PC-3 (cell line): ENCODE measurements around the gene NR1I3.

Source experiments
- CTCF ChIP-seq: fragments of 300-600 bp; sonication (generic); conservative IDR thresholded peaks from 2 replicates; pipeline ENCODE4 v1.5.1; 2017; ENCODE audit warnings: antibody characterized with exemption, low read depth, mild to moderate bottlenecking, low read length
- EZH2 ChIP-seq: fragments of 300-600 bp; sonication (generic); IDR thresholded peaks from one replicate; pipeline ENCODE4 v1.6.1; 2017; ENCODE audit warnings: antibody characterized with exemption, mild to moderate bottlenecking, low read length; ENCODE audit not compliant: unreplicated experiment
- EZH2phosphoT487 ChIP-seq: fragments of 300-600 bp; sonication (generic); IDR thresholded peaks from 2 replicates; pipeline ENCODE4 v1.6.1; 2018; ENCODE audit warnings: mild to moderate bottlenecking, antibody characterized with exemption, low read length, borderline replicate concordance

GRCh38 chr1:161251579-161251978, 13.6 kb upstream of the NR1I3 start:
- TF ChIP-seq CTCF = no peak
- no peak for TF ChIP-seq EZH2
- no peak for TF ChIP-seq EZH2phosphoT487
